H9 (cell line): ENCODE measurements around the gene TDRKH. TPM values are rescaled to one million over a fixed set of nuclear protein-coding genes. Genes with fewer than 3 reads are reported as not detected.
A peak's percentile ranks its signal among the peaks of the same experiment; 100 is the strongest.

Experiments
- DNase-seq: peaks from one replicate; pipeline ENCODE4 v3.0.0-alpha.2; 2017
- H2AFZ ChIP-seq: one replicate; pipeline ENCODE4 v1.6.1; 2013; ENCODE audit warnings: mild to moderate bottlenecking, low read length, control low read depth, moderate library complexity
- H2AK5ac ChIP-seq: 2 replicates; pipeline ENCODE4 v1.6.1; 2013; ENCODE audit warnings: low read length, control low read depth, mixed read lengths; ENCODE audit not compliant: insufficient read length
- H2BK120ac ChIP-seq: one replicate; pipeline ENCODE4 v1.6.1; 2013; ENCODE audit warnings: low read depth, mild to moderate bottlenecking, low read length, control low read depth, inconsistent platforms; ENCODE audit not compliant: poor library complexity, severe bottlenecking
- H2BK12ac ChIP-seq: 2 replicates; pipeline ENCODE4 v1.6.1; 2013; ENCODE audit warnings: low read length, control low read depth, mixed read lengths, low read depth; ENCODE audit not compliant: insufficient read length
- H2BK15ac ChIP-seq: 2 replicates; pipeline ENCODE4 v1.6.1; 2013; ENCODE audit warnings: low read depth, low read length, control low read depth
- H2BK20ac ChIP-seq: one replicate; pipeline ENCODE4 v1.6.1; 2013; ENCODE audit warnings: low read depth, mild to moderate bottlenecking, low read length, control low read depth, inconsistent platforms; ENCODE audit not compliant: poor library complexity, severe bottlenecking
- H2BK5ac ChIP-seq: 2 replicates; pipeline ENCODE4 v1.6.1; 2013; ENCODE audit warnings: low read length, control low read depth, mixed read lengths; ENCODE audit not compliant: insufficient read length
- H3K14ac ChIP-seq: 2 replicates; pipeline ENCODE4 v1.6.1; 2013; ENCODE audit warnings: low read length, control low read depth; ENCODE audit not compliant: insufficient read depth
- H3K18ac ChIP-seq: 2 replicates; pipeline ENCODE4 v1.6.1; 2013; ENCODE audit warnings: low read depth, mild to moderate bottlenecking, mixed read lengths, low read length, control low read depth; ENCODE audit not compliant: insufficient read length
- H3K23ac ChIP-seq: 2 replicates; pipeline ENCODE4 v1.6.1; 2013; ENCODE audit warnings: low read length, control low read depth, mixed read lengths, low read depth; ENCODE audit not compliant: insufficient read length
- H3K23me2 ChIP-seq: 2 replicates; pipeline ENCODE4 v1.6.1; 2013; ENCODE audit warnings: low read depth, mild to moderate bottlenecking, mixed read lengths, low read length, control low read depth; ENCODE audit not compliant: insufficient read length, poor library complexity, severe bottlenecking
- H3K27ac ChIP-seq: 2 replicates; pipeline ENCODE4 v1.5.1; 2013; ENCODE audit warnings: low read length, control low read depth, mixed read lengths, low read depth; ENCODE audit not compliant: insufficient read length
- H3K27me3 ChIP-seq: 2 replicates; pipeline ENCODE4 v1.6.1; 2013; ENCODE audit warnings: low read length, control low read depth, inconsistent platforms; ENCODE audit not compliant: insufficient read depth
- H3K4ac ChIP-seq: 2 replicates; pipeline ENCODE4 v1.6.1; 2013; ENCODE audit warnings: low read depth, mild to moderate bottlenecking, control low read depth, inconsistent platforms, low read length, moderate library complexity
- H3K4me1 ChIP-seq: 2 replicates; pipeline ENCODE4 v1.6.1; 2013; ENCODE audit warnings: low read length, control low read depth, inconsistent platforms; ENCODE audit not compliant: insufficient read depth
- H3K4me2 ChIP-seq: 2 replicates; pipeline ENCODE4 v1.6.1; 2013; ENCODE audit warnings: low read length, control low read depth, mixed read lengths; ENCODE audit not compliant: insufficient read length, insufficient read depth
- H3K56ac ChIP-seq: 2 replicates; pipeline ENCODE4 v1.6.1; 2013; ENCODE audit warnings: low read depth, mild to moderate bottlenecking, mixed read lengths, low read length, control low read depth; ENCODE audit not compliant: insufficient read length
- H3K79me1 ChIP-seq: 2 replicates; pipeline ENCODE4 v1.6.1; 2013; ENCODE audit warnings: low read depth, mild to moderate bottlenecking, moderate library complexity, low read length, control low read depth, inconsistent platforms; ENCODE audit not compliant: insufficient read depth, poor library complexity, severe bottlenecking
- H3K79me2 ChIP-seq: 2 replicates; pipeline ENCODE4 v1.6.1; 2013; ENCODE audit warnings: low read length, control low read depth, inconsistent platforms; ENCODE audit not compliant: insufficient read depth
- H3K9ac ChIP-seq: 2 replicates; pipeline ENCODE4 v1.6.1; 2013; ENCODE audit warnings: low read length, control low read depth, mixed read lengths; ENCODE audit not compliant: insufficient read length; ENCODE audit errors: extremely low read depth
- H3K9me3 ChIP-seq: one replicate; pipeline ENCODE4 v1.6.1; 2013; ENCODE audit warnings: low read depth, low read length, inconsistent platforms; ENCODE audit not compliant: control insufficient read depth
- H3T11ph ChIP-seq: one replicate; pipeline ENCODE4 v1.6.1; 2013; ENCODE audit warnings: mild to moderate bottlenecking, low read length, control low read depth, inconsistent platforms
- H4K20me1 ChIP-seq: one replicate; pipeline ENCODE4 v1.6.1; 2013; ENCODE audit not compliant: control insufficient read depth, insufficient read length, insufficient read depth
- H4K5ac ChIP-seq: 2 replicates; pipeline ENCODE4 v1.6.1; 2013; ENCODE audit warnings: low read depth, mild to moderate bottlenecking, mixed read lengths, low read length, control low read depth; ENCODE audit not compliant: insufficient read length
- H4K8ac ChIP-seq: replicated peaks from 2 replicates; pipeline ENCODE4 v1.6.1; 2013; ENCODE audit warnings: low read length, control low read depth, mixed read lengths, low read depth; ENCODE audit not compliant: insufficient read length
- H4K91ac ChIP-seq: 2 replicates; pipeline ENCODE4 v1.6.1; 2013; ENCODE audit warnings: low read depth, mild to moderate bottlenecking, moderate library complexity, mixed read lengths, low read length, control low read depth; ENCODE audit not compliant: insufficient read length
- H3K27ac Mint-ChIP-seq, 3 experiments: 2 replicates in 2 of 3; 3 replicates in 1 of 3; pipeline ENCODE4 v1.8.0; 2020 to 2021; ENCODE audit warnings: mixed read lengths in 3 of 3, mild to moderate bottlenecking in 1 of 3, moderate library complexity in 1 of 3
- H3K27me3 Mint-ChIP-seq: 2 replicates; pipeline ENCODE4 v1.8.0; 2021; ENCODE audit warnings: low read depth, mild to moderate bottlenecking, moderate library complexity, mixed read lengths
- H3K36me3 Mint-ChIP-seq, 3 experiments: 2 replicates in 2 of 3; 3 replicates in 1 of 3; pipeline ENCODE4 v1.8.0; 2020 to 2021; ENCODE audit warnings: low read depth in 3 of 3, mixed read lengths in 3 of 3; ENCODE audit not compliant: insufficient read depth in 1 of 3
- H3K4me1 Mint-ChIP-seq, 2 experiments: 2 replicates each; pipeline ENCODE4 v1.8.0; 2020; ENCODE audit warnings: mixed read lengths in 2 of 2
- H3K4me3 Mint-ChIP-seq, 2 experiments: 2 replicates in 1 of 2; 3 replicates in 1 of 2; pipeline ENCODE4 v1.8.0; 2020 to 2021; ENCODE audit warnings: mild to moderate bottlenecking in 2 of 2, mixed read lengths in 2 of 2, moderate library complexity in 1 of 2
- H3K9me3 Mint-ChIP-seq, 2 experiments: 2 replicates in 1 of 2; 3 replicates in 1 of 2; pipeline ENCODE4 v1.8.0; 2020; ENCODE audit warnings: mild to moderate bottlenecking in 2 of 2, mixed read lengths in 2 of 2, moderate library complexity in 1 of 2
- CTCF ChIP-seq: fragments of 200-600 bp; sonication (generic); conservative IDR thresholded peaks from 3 replicates; pipeline ENCODE4 v1.8.0; 2021; ENCODE audit warnings: antibody characterized with exemption, mild to moderate bottlenecking
- WGBS: extraction: QIAGEN DNeasy Blood & Tissue Kit; methylation state at CpG from one replicate; pipeline ENCODE4 v1.1.7; 2013; ENCODE audit warnings: missing lambda C conversion rate, low lambda C conversion rate, mixed read lengths; ENCODE audit not compliant: insufficient read length; ENCODE audit errors: extremely low coverage; 5-methylcytosine and 5-hydroxymethylcytosine counted together
- total RNA-seq: library from RNA; stranded (reverse); gene quantifications from 2 replicates; pipeline ENCODE4 v1.2.1, GENCODE V29; 2021

The TDRKH gene
- total RNA-seq, 1 experiment from 2014 or later: 24.0 TPM

GRCh38 chr1:151729157-151729965, 60.9 kb downstream of the TDRKH start:
- no peak overlapping the region for H4K91ac ChIP-seq
- H3K27ac ChIP-seq: no peak overlapping the region
- Mint-ChIP-seq H3K27ac (no peak overlapping the region), H3K36me3 (no peaks in the 10 kb centered on the region), H3K9me3 (no peaks in the 10 kb centered on the region), H3K27me3 (peaks cover 25% of the 10 kb centered on the region), H3K4me1 (peaks cover 27 to 32% of the 10 kb centered on the region in 2 experiments), H3K4me3 (peak overlapping the region in 1 of 2 experiments; percentile 6; a peak in 2 of 5 replicates)
- no CpG with 5 or more reads among the region's 10 CpGs for WGBS
- H3K23me2 ChIP-seq: peaks cover 3% of the 10 kb centered on the region
- H3K9me3 ChIP-seq: no peaks in the 10 kb centered on the region
- H3K79me2 ChIP-seq: no peaks in the 10 kb centered on the region
- H3K4me1 ChIP-seq: peaks cover 5% of the 10 kb centered on the region; the same call in 1 of the 2 replicates
- no peak overlapping the region for H3K4ac ChIP-seq
- H3K9ac ChIP-seq: no peak overlapping the region
- no peaks in the 10 kb centered on the region; the same call in 1 of the 2 replicates for H3K27me3 ChIP-seq
- H4K20me1 ChIP-seq: no peaks in the 10 kb centered on the region
- H3K79me1 ChIP-seq: no peaks in the 10 kb centered on the region
- no peak overlapping the region for H2AFZ ChIP-seq
- no peak overlapping the region for H3K23ac ChIP-seq
- no peak for TF ChIP-seq CTCF
- no peak overlapping the region for H2BK15ac ChIP-seq
- no peak overlapping the region for H4K8ac ChIP-seq
- H3K18ac ChIP-seq: peak overlapping the region; percentile 58
- no peak overlapping the region for H4K5ac ChIP-seq
- H3T11ph ChIP-seq: no peak overlapping the region
- no peak overlapping the region for H2AK5ac ChIP-seq
- no peak overlapping the region for H2BK5ac ChIP-seq
- DNase-seq: no peak
- no peak overlapping the region for H2BK20ac ChIP-seq
- H2BK12ac ChIP-seq: no peak overlapping the region
- H3K14ac ChIP-seq: no peak overlapping the region; the same call in 1 of the 2 replicates
- H3K4me2 ChIP-seq: no peak overlapping the region
- no peak overlapping the region for H2BK120ac ChIP-seq
- H3K56ac ChIP-seq: no peak overlapping the region
